GM18499 (cell line): ENCODE measurements around the gene PRR11.
A peak's percentile ranks its signal among the peaks of the same experiment; 100 is the strongest.
"Not testable (repeated sequence)": the region's sequence is repeated elsewhere in the genome, so short reads cannot be mapped to it uniquely, and the experiment has no call there.

ENCODE experiments used
- ATAC-seq: cut with Tn5 transposase; IDR thresholded peaks from one replicate; pipeline ENCODE4 v1.9.1; 2021; ENCODE audit warnings: moderate number of reproducible peaks; ENCODE audit not compliant: insufficient read depth, unreplicated experiment

PRR11 gene

GRCh38 chr17:59199398-59199797 is 43.9 kb downstream of the PRR11 start:
- no peak for ATAC-seq

DNA sequence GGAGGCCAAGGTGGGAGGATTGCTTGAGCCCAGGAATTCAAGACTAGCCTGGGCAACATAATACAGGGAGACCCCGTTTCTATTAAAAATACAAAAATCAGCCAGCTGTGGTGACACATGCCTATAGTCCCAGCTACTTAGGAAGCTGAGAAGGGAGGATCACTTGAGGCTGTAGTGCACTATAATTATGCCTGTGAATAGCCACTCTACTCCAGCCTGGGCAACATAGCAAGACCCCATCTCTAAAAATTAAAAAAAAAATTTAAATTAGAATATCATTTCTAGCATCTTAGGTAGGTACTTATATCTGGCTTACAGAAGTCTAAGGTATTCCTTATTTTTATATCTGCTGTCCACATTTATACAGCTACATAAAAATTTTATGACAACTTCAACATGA is 46.8 kb downstream of the PRR11 start:
- ATAC-seq: no peak

DNA sequence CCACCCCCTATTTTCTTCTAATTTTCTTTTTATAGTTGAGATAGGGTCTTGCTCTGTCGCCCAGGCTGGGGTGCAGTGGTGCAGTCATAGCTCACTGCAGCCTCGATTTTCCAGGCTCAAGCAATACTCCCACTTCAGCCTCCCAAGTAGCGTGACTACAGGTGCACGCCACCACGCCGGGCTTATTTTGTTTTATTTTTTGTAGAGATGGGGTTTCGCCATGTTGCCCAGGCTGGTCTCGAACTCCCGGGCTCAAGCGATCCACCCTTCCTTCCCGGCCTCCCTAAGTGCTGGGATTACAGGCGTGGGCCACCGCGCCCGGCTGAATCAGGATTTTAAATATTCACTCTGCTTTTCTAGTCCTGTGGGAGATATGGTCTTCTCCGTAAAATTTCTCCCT is 63.8 kb downstream of the PRR11 start:
- ATAC-seq: no peak

DNA sequence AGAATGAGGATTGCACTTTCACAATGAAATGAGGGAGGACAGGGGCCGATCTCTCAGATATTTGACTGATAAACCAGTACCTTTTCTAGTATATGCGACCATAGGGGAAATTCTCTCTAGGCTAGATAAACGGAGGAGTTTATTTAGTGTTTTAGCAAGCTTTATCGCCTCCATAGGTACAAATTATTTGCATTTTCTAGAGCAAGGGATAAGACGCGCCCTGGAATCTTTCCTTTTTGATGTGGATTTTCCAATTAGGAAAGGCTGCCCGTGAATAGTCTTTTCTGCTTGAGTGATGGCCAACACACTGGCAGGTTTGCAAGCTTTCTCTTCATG is 64.4 kb downstream of the PRR11 start:
- no peak for ATAC-seq

DNA sequence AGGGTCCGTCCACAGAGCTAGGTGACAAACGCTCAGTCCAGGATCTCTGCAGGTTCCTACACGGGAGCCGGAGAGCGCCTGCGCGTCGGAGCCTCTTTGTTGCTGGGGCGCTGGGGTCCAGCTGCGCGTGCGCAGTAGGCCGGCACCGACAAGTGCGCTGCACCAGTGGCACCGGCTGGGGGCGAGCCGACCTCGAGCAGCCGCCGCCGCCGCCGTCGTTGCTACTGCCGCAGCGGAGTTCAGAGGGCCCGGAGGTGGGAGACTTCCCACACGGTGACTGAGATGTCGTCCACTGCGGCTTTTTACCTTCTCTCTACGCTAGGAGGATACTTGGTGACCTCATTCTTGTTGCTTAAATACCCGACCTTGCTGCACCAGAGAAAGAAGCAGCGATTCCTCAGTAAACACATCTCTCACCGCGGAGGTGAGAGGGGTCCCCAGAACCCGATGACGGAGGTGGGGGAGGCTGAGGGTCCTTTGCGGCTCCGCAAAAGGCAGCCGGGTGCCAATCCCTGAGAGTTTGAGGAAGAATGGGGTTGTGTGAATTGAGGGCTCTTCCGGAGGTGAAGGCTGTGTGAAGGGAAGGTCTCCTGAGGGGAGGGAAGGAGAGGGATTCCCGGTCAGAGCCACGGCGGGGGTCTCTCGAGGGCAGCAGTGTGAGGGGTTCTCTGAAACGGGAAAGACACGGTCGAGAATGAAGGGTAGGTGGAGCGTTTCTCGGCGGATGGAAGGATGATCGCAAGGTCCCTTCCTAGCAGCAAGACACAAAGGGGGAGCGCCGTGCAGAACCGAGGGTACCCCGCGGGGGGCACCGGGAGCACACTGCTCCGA is 65.0 kb downstream of the PRR11 start, which contains the start of gene GDPD1:
Gene GDPD1 (plus strand): TSS at position 184 of the 831 bp plus-strand sequence. CDS start 99 bp downstream, at position 283.
- peak; percentile 71 for ATAC-seq

GRCh38 chr17:59221159-59221847 is 65.8 kb downstream of the PRR11 start:
- no peak for ATAC-seq

DNA sequence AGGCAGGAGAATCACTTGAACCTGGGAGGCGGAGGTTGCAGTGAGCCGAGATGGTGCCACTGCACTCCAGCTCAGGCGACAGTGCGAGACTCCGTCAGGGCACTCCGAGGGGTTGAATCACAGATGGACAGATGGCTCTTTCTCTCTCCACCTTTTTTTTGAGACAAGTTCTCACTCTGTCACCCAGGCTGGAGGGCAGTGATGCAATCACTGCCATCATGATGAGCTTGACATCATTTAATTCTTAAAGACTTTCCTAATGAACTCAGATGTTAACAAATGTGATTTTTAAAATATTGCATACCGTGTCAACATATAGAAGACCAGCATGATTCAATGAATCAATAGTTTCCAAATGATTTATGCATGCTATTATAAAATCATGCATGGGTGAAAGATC is 68.3 kb downstream of the PRR11 start:
- ATAC-seq: no peak

DNA sequence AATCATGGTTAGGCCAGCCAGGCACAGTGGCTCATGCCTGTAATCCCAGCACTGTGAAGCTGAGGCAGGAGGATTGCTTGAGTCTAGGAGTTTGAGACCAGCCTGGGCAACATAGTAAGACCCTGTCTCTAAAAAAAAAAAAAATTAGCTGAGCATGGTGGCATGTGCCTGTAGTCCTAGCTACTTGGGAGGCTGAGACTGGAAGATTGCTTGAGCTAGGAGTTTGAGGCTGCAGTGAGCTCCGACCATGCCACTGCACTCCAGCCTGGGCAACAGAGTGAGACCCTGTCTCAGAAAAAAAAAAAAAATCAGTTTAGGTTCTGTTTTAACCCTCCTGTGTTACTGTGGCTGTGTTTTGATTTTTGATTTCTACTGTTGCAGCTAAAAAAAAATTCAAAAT is 73.0 kb downstream of the PRR11 start:
- ATAC-seq: not testable (repeated sequence)

DNA sequence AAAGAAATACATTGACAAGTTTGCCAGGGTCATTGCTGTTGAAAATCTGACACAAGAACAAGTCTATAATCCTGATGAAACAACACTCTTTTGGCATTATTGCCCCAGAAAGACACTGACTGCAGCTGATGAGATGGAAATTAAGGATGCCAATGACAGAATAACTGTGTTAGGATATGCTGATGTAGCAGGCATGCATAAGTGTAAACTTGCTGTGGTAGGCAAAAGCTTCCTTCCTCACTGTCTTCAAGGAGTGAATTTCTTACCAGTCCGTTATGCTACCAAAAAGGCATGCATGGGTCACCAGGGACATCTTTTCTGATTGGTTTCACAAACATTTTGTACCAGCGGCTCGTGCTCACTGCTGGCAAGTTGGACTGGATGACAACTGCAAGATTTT is 75.2 kb downstream of the PRR11 start:
- ATAC-seq: no peak

GRCh38 chr17:59234631-59235030 is 79.1 kb downstream of the PRR11 start:
- ATAC-seq: no peak

GRCh38 chr17:59238906-59239305 is 83.4 kb downstream of the PRR11 start:
- no peak for ATAC-seq

DNA sequence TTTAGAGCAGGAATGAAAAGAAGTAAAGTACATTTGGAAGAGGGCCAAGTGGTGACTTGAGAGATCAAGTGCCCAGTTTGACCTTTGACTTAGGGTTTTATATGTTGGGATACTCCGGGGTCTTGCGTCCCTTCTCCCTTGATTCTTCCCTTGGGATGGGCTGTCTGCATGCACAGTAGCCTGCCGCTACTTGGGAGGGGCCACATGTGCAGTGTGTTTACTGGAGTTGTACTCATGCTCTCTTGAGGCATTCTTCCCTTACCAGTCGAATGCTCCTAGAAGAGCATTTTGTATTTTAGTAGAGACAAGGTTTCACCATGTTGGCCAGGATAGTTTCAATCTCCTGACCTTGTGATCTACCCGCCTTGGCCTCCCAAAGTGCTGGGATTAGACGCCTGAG is 88.5 kb downstream of the PRR11 start:
- ATAC-seq: no peak
